ENCODE measurements around the gene ZFP69. TPM values are rescaled to one million over a fixed set of nuclear protein-coding genes. Genes with fewer than 3 reads are reported as not detected.

The ZFP69 gene
- polyA plus RNA-seq, 3 donors, result 2.1 to 3.8 (median 2.5) TPM

GRCh38 chr1:40519517-40519916 is 42.4 kb downstream of the ZFP69 start:
- no peak overlapping the region for H3K27ac Mint-ChIP-seq
- Histone ChIP-seq H3K27ac (ENCODE audit: low read depth in 1 of 2, low read length in 2 of 2) (no peak overlapping the region), H3K9ac (ENCODE audit: insufficient read depth, low read length, poor library complexity, severe bottlenecking) (no peak overlapping the region), H4K20me1 (ENCODE audit: insufficient read depth, low read length) (no peaks in the 10 kb centered on the region), H3K79me2 (ENCODE audit: insufficient read depth, low read length) (no peaks in the 10 kb centered on the region), H3K4me2 (replicated peaks; ENCODE audit: extremely low read depth, low read length, poor library complexity, severe bottlenecking) (no peak overlapping the region), H3K36me3 (replicated peaks in 1 of 2; ENCODE audit: control insufficient read depth in 1 of 2, insufficient read depth in 2 of 2, low read length in 2 of 2) (peaks cover 2 to 14% of the 10 kb centered on the region in 2 donors), H3K27me3 (ENCODE audit: control insufficient read depth in 2 of 2, insufficient read depth in 2 of 2, low read length in 2 of 2) (no peaks in the 10 kb centered on the region), H3K4me1 (ENCODE audit: control insufficient read depth in 1 of 2, insufficient read depth in 2 of 2, low read length in 2 of 2) (no peaks in the 10 kb centered on the region), H3K4me3 (replicated peaks in 1 of 3; ENCODE audit: low read depth in 2 of 3, low read length in 3 of 3) (no peak overlapping the region), H3K9me3 (replicated peaks in 1 of 2; ENCODE audit: control insufficient read depth in 1 of 2, insufficient read depth in 1 of 2, low read length in 2 of 2) (peaks cover 83 to 90% of the 10 kb centered on the region in 2 donors), H2AFZ (ENCODE audit: insufficient read depth, low read depth, low read length, poor library complexity, severe bottlenecking) (no peak overlapping the region)
- TF ChIP-seq CTCF (IDR thresholded peaks at IDR 0.05), result no peak
- peaks cover 10% of the 10 kb centered on the region for H3K4me1 Mint-ChIP-seq
- intact Hi-C loops (cut with micrococcal nuclease), result loop anchor here in 1 of 2 donors (10.0 kb wide), 1 partner anchor 65 kb away; the partner anchor contains the start of gene ZFP69B
- H3K27me3 Mint-ChIP-seq (ENCODE audit: low read depth in 3 of 3), result peaks cover 0 to 1% (median 0%) of the 10 kb centered on the region in 3 donors
- no peak for DNase-seq
- H3K4me3 Mint-ChIP-seq, result no peak overlapping the region
- WGBS (ENCODE audit: insufficient coverage), result no CpG with 5 or more reads among the region's 2 CpGs
- H3K36me3 Mint-ChIP-seq, result peaks cover 9 to 23% of the 10 kb centered on the region in 2 donors
- peaks cover 54 to 97% (median 94%) of the 10 kb centered on the region in 7 donors for H3K9me3 Mint-ChIP-seq

- H3K4me1 ChIP-seq (ENCODE audit: control insufficient read depth in 1 of 2, insufficient read depth in 2 of 2, low read length in 2 of 2), result peaks cover 18 to 25% of the 10 kb centered on the region in 2 donors
- peaks cover 0 to 4% (median 1%) of the 10 kb centered on the region in 3 donors for H3K27me3 Mint-ChIP-seq (ENCODE audit: low read depth in 3 of 3)
- H4K20me1 ChIP-seq (ENCODE audit: insufficient read depth, low read length), result no peaks in the 10 kb centered on the region
- H3K9me3 Mint-ChIP-seq, result peaks cover 9 to 33% (median 24%) of the 10 kb centered on the region in 7 donors
- WGBS (ENCODE audit: insufficient coverage), result 15% methylated on average over 3 of the region's 5 CpGs
- peak overlapping the region; percentile 93 to 98 (median 97) for H3K27ac Mint-ChIP-seq
- peak overlapping the region; percentile 69 to 84 (median 75) for H3K4me3 ChIP-seq (replicated peaks in 1 of 3; ENCODE audit: low read depth in 2 of 3, low read length in 3 of 3)
- peak overlapping the region; percentile 70 to 85 for H3K27ac ChIP-seq (ENCODE audit: low read depth in 1 of 2, low read length in 2 of 2)
- intact Hi-C loops (cut with micrococcal nuclease), result no loop called here
- peaks cover 22% of the 10 kb centered on the region for H3K4me1 Mint-ChIP-seq
- H2AFZ ChIP-seq (ENCODE audit: insufficient read depth, low read depth, low read length, poor library complexity, severe bottlenecking), result peak overlapping the region; percentile 91
- peaks cover 0 to 9% of the 10 kb centered on the region in 2 donors for H3K36me3 ChIP-seq (replicated peaks in 1 of 2; ENCODE audit: control insufficient read depth in 1 of 2, insufficient read depth in 2 of 2, low read length in 2 of 2)
- DNase-seq, result peak; percentile 31 to 68 (median 33)
- peak overlapping the region; percentile 63 for H3K9ac ChIP-seq (ENCODE audit: insufficient read depth, low read length, poor library complexity, severe bottlenecking)
- no peak for TF ChIP-seq CTCF (IDR thresholded peaks at IDR 0.05)
- peaks cover 3 to 10% of the 10 kb centered on the region in 2 donors for H3K9me3 ChIP-seq (replicated peaks in 1 of 2; ENCODE audit: control insufficient read depth in 1 of 2, insufficient read depth in 1 of 2, low read length in 2 of 2)
- peaks cover 3 to 9% of the 10 kb centered on the region in 2 donors for H3K36me3 Mint-ChIP-seq
- H3K27me3 ChIP-seq (ENCODE audit: control insufficient read depth in 2 of 2, insufficient read depth in 2 of 2, low read length in 2 of 2), result peaks cover 0 to 3% of the 10 kb centered on the region in 2 donors
- peak overlapping the region; percentile 94 for H3K4me2 ChIP-seq (replicated peaks; ENCODE audit: extremely low read depth, low read length, poor library complexity, severe bottlenecking)
- H3K79me2 ChIP-seq (ENCODE audit: insufficient read depth, low read length), result peaks cover 28% of the 10 kb centered on the region
- peak overlapping the region; percentile 100 for H3K4me3 Mint-ChIP-seq
Measured at GRCh38 chr1:40530735-40531380, 53.8 kb downstream of the ZFP69 start.
